ENCODE data around the gene AFF3. TPM values are rescaled to one million over a fixed set of nuclear protein-coding genes. Genes with fewer than 3 reads are reported as not detected.

AFF3 gene
- total RNA-seq, 3 donors from 2014 or later: 4.2 to 56.6 (median 5.2) TPM

DNA sequence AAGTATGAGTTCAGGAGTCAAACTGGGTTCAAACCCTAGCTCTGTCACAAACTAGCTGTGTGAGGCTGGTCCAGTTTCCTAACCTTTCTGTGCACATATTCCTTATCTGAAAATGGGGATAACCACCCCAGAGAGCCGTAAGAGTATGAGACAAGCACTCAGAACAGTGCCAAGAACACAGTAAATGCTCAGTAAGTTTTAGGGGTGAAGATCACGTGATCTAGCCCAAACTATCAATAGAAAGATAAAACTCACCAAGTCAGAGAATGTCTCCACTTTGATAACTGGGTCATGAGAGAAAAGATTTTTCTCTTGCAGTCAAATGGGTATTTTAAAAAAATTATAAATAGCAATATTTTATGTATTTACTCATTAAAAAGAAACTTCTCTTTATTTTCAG, 433.2 kb downstream of the AFF3 start:
- H3K4me1 ChIP-seq (ENCODE audit: low read depth): no peaks in the 10 kb centered on the region
- no peaks in the 10 kb centered on the region for H3K36me3 ChIP-seq (ENCODE audit: low read depth)
- no peak for DNase-seq
- no peaks in the 10 kb centered on the region for H3K9me3 ChIP-seq
- TF ChIP-seq, protein P1, sequence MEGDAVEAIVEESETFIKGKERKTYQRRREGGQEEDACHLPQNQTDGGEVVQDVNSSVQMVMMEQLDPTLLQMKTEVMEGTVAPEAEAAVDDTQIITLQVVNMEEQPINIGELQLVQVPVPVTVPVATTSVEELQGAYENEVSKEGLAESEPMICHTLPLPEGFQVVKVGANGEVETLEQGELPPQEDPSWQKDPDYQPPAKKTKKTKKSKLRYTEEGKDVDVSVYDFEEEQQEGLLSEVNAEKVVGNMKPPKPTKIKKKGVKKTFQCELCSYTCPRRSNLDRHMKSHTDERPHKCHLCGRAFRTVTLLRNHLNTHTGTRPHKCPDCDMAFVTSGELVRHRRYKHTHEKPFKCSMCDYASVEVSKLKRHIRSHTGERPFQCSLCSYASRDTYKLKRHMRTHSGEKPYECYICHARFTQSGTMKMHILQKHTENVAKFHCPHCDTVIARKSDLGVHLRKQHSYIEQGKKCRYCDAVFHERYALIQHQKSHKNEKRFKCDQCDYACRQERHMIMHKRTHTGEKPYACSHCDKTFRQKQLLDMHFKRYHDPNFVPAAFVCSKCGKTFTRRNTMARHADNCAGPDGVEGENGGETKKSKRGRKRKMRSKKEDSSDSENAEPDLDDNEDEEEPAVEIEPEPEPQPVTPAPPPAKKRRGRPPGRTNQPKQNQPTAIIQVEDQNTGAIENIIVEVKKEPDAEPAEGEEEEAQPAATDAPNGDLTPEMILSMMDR (IDR thresholded peaks at IDR 0.05): no peak
- H3K4me3 ChIP-seq: no peak overlapping the region
- no peak for ATAC-seq
- intact Hi-C loops (cut with DNase I, micrococcal nuclease): no loop called here

DNA sequence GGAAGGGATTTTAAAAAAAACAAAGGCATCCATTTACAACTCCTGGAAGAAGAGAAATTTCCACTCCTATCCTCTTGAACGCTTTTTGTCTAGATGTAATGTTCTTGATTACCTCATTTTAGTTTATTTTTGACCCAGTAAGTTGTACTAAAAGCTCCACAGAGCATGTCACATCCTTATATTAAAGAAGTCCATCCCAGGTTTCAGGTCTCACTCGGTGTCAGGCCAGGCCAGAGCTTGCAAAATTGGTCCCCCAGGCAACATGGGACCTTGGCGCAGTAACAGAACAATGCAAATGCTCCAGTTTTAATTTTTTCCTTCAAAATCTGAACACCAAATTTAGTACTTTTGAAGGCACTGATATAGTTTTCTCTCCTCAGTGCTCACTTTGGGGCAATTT, 434.2 kb downstream of the AFF3 start:
- TF ChIP-seq, protein P1 (IDR thresholded peaks at IDR 0.05): no peak
- ATAC-seq (no peak), DNase-seq (no peak)
- Histone ChIP-seq H3K36me3 (ENCODE audit: low read depth) (no peaks in the 10 kb centered on the region), H3K4me3 (no peak overlapping the region), H3K4me1 (ENCODE audit: low read depth) (no peaks in the 10 kb centered on the region), H3K9me3 (no peaks in the 10 kb centered on the region)
- intact Hi-C loops (cut with DNase I, micrococcal nuclease): no loop called here

DNA sequence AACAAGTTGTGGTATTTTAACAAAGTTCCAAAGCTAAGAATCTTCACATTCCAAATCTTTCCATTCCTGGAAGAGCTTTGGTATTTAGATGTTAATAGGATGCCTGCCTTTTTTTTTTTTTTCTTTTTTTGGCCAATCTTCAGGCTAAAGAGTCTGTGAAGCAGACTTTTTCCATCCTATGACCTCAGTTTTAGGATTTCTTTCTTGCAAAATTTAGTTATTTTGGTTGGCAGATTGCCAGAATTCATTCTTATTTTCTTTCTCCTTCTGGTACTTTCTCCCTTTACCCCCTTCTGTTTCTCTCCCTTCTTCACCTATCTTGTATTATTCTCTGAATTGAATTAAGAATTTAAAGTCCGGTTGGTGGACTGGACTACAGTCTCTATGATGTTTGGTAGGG, 434.8 kb downstream of the AFF3 start:
- DNase-seq (no peak), ATAC-seq (no peak)
- Histone ChIP-seq H3K4me1 (ENCODE audit: low read depth) (no peaks in the 10 kb centered on the region), H3K4me3 (no peak overlapping the region), H3K9me3 (no peaks in the 10 kb centered on the region), H3K36me3 (ENCODE audit: low read depth) (no peaks in the 10 kb centered on the region)
- intact Hi-C loops (cut with DNase I, micrococcal nuclease): no loop called here
- TF ChIP-seq, protein P1 (IDR thresholded peaks at IDR 0.05): no peak

GRCh38 chr2:99706735-99707134, 435.7 kb downstream of the AFF3 start:
- intact Hi-C loops (cut with DNase I, micrococcal nuclease): no loop called here
- TF ChIP-seq, protein P1 (IDR thresholded peaks at IDR 0.05): no peak
- Histone ChIP-seq H3K4me1 (ENCODE audit: low read depth) (no peaks in the 10 kb centered on the region), H3K9me3 (no peaks in the 10 kb centered on the region), H3K4me3 (no peak overlapping the region), H3K36me3 (ENCODE audit: low read depth) (no peaks in the 10 kb centered on the region)
- ATAC-seq (no peak), DNase-seq (no peak)

GRCh38 chr2:99701503-99701902, 440.9 kb downstream of the AFF3 start:
- H3K4me3 ChIP-seq: no peak overlapping the region
- ATAC-seq: no peak
- no peaks in the 10 kb centered on the region for H3K36me3 ChIP-seq (ENCODE audit: low read depth)
- TF ChIP-seq, protein P1 (IDR thresholded peaks at IDR 0.05): no peak
- no peaks in the 10 kb centered on the region for H3K9me3 ChIP-seq
- intact Hi-C loops (cut with DNase I, micrococcal nuclease): no loop called here
- H3K4me1 ChIP-seq (ENCODE audit: low read depth): no peaks in the 10 kb centered on the region
- DNase-seq: no peak
